Esophagus squamous epithelium (tissue), 5 donors: ENCODE measurements around the gene LIPC. TPM values are rescaled to one million over a fixed set of nuclear protein-coding genes. Genes with fewer than 3 reads are reported as not detected.

ENCODE experiments used
- DNase-seq: peaks from one replicate; lab custom pipeline; 2025; lab: John Stamatoyannopoulos, UW
- H3K27ac ChIP-seq, 4 donors: fragments of 200-600 bp; sonication (generic); one replicate each; pipeline ENCODE4 v1.5.1; 2016 to 2019; ENCODE audit warnings: mild to moderate bottlenecking in 1 of 4
- H3K27me3 ChIP-seq, 4 donors: fragments of 200-600 bp; sonication (generic); 1 replicate in 3 of 4; 2 replicates in 1 of 4; pipeline versions ENCODE4 v1.5.1 to v1.6.0; 2017 to 2021; ENCODE audit warnings: antibody characterized with exemption in 1 of 4
- H3K36me3 ChIP-seq, 3 donors: fragments of 200-600 bp; sonication (generic); one replicate each; pipeline ENCODE4 v1.5.1; 2016 to 2019
- H3K4me1 ChIP-seq, 3 donors: fragments of 200-600 bp; sonication (generic); one replicate each; pipeline ENCODE4 v1.5.1; 2017 to 2019
- H3K4me3 ChIP-seq, 4 donors: fragments of 200-600 bp; sonication (generic); 1 replicate in 3 of 4; 2 replicates in 1 of 4; pipeline ENCODE4 v1.5.1; 2016 to 2019; ENCODE audit warnings: mild to moderate bottlenecking in 2 of 4, moderate library complexity in 1 of 4
- H3K9me3 ChIP-seq, 3 donors: fragments of 200-600 bp; sonication (generic); one replicate each; pipeline ENCODE4 v1.5.1; 2016 to 2019
- CTCF ChIP-seq, 6 experiments: fragments of 450-650 bp in 4 of 6; fragments of 200-600 bp in 2 of 6; sonication (generic) in 2 of 6; IDR thresholded peaks; one replicate each; pipeline ENCODE4 v1.5.1; 2016 to 2019; ENCODE audit warnings: antibody characterized with exemption in 6 of 6, mild to moderate bottlenecking in 4 of 6, moderate library complexity in 4 of 6
- POLR2A ChIP-seq, 4 donors: fragments of 450-650 bp; IDR thresholded peaks; one replicate each; pipeline ENCODE4 v1.6.1; 2017; ENCODE audit warnings: antibody characterized with exemption in 4 of 4, mild to moderate bottlenecking in 4 of 4, moderate library complexity in 3 of 4
- WGBS, 2 donors: methylation state at CpG; one replicate each; pipeline ENCODE4 v1.1.5; 2018; 5-methylcytosine and 5-hydroxymethylcytosine counted together
- intact Hi-C: fragments of 100-400 bp; cut with DNase I; formaldehyde crosslinking; loops from one replicate; pipeline ENCODE4 v1.15.0; 2022
- total RNA-seq, 4 donors: library from RNA; depleted of rRNA; stranded (reverse); fragments of >200 nt; gene quantifications; one replicate each; pipeline ENCODE4 v1.1.0, GENCODE V29; 2016
- donor health status: DM: yes; HTN: yes; CAD: no.

Gene LIPC
- total RNA-seq, 4 donors from 2014 or later, result 0.27 to 1.1 (median 0.38) TPM; not detected in 1

GRCh38 chr15:58492661-58493397 is 61.0 kb downstream of the LIPC start:
- no peak overlapping the region for H3K27ac ChIP-seq
- peaks cover 0 to 5% (median 5%) of the 10 kb centered on the region in 3 donors for H3K9me3 ChIP-seq
- H3K4me1 ChIP-seq, result peaks cover 3 to 8% (median 6%) of the 10 kb centered on the region in 3 donors
- WGBS, 2 donors, result 75 to 87% methylated on average over 7 of the region's 7 CpGs
- no peak for DNase-seq
- no peak for TF ChIP-seq CTCF (IDR thresholded peaks at IDR 0.05)
- TF ChIP-seq POLR2A (IDR thresholded peaks at IDR 0.05), result no peak
- H3K36me3 ChIP-seq, result no peaks in the 10 kb centered on the region
- no peaks in the 10 kb centered on the region for H3K27me3 ChIP-seq
- no peak overlapping the region for H3K4me3 ChIP-seq
- intact Hi-C loops, result no loop called here

GRCh38 chr15:58494567-58494966 is 62.8 kb downstream of the LIPC start:
- no peak for DNase-seq
- peaks cover 0 to 1% (median 0%) of the 10 kb centered on the region in 3 donors for H3K9me3 ChIP-seq
- intact Hi-C loops, result no loop called here
- no peaks in the 10 kb centered on the region for H3K36me3 ChIP-seq
- no peak overlapping the region for H3K4me3 ChIP-seq
- H3K27ac ChIP-seq, result no peak overlapping the region
- 45 to 50% methylated on average over 1 of the region's 1 CpG for WGBS, 2 donors
- H3K4me1 ChIP-seq, result peaks cover 10 to 19% (median 10%) of the 10 kb centered on the region in 3 donors
- no peaks in the 10 kb centered on the region for H3K27me3 ChIP-seq
- TF ChIP-seq POLR2A (IDR thresholded peaks at IDR 0.05) (no peak), CTCF (IDR thresholded peaks at IDR 0.05) (no peak)

GRCh38 chr15:58495891-58496408 is 64.2 kb downstream of the LIPC start:
- 84 to 85% methylated on average over 3 of the region's 3 CpGs for WGBS, 2 donors
- TF ChIP-seq CTCF (IDR thresholded peaks at IDR 0.05), result no peak
- no peak for TF ChIP-seq POLR2A (IDR thresholded peaks at IDR 0.05)
- Histone ChIP-seq H3K9me3 (no peaks in the 10 kb centered on the region), H3K36me3 (no peaks in the 10 kb centered on the region), H3K27me3 (no peaks in the 10 kb centered on the region), H3K4me3 (no peak overlapping the region), H3K27ac (no peak overlapping the region), H3K4me1 (peaks cover 10 to 19% (median 10%) of the 10 kb centered on the region in 3 donors)
- intact Hi-C loops, result no loop called here
- no peak for DNase-seq

- no peaks in the 10 kb centered on the region for H3K9me3 ChIP-seq
- H3K27ac ChIP-seq, result no peak overlapping the region
- peaks cover 5 to 13% (median 7%) of the 10 kb centered on the region in 3 donors for H3K4me1 ChIP-seq
- intact Hi-C loops, result no loop called here
- no peak overlapping the region for H3K4me3 ChIP-seq
- WGBS, 2 donors, result 82 to 86% methylated on average over 7 to 9 of the region's 9 CpGs
- no peak for DNase-seq
- no peaks in the 10 kb centered on the region for H3K36me3 ChIP-seq
- H3K27me3 ChIP-seq, result no peaks in the 10 kb centered on the region
- TF ChIP-seq CTCF (IDR thresholded peaks at IDR 0.05), result no peak
Measured at GRCh38 chr15:58497046-58497785, 65.4 kb downstream of the LIPC start.
